ENCODE results near the gene PLIN5. TPM values are rescaled to one million over a fixed set of nuclear protein-coding genes. Genes with fewer than 3 reads are reported as not detected.

The PLIN5 gene
- polyA plus RNA-seq, 4 donors: 2.6 to 12.3 (median 5.4) TPM

- no peak for DNase-seq (ENCODE audit: low read depth in 4 of 4, low spot score in 2 of 4)
Observed at GRCh38 chr19:4506449-4507149, 28.4 kb downstream of the PLIN5 start.

- DNase-seq (ENCODE audit: low read depth in 4 of 4, low spot score in 2 of 4): no peak
Observed at GRCh38 chr19:4505570-4506448, 29.2 kb downstream of the PLIN5 start.

- no peak for DNase-seq (ENCODE audit: low read depth in 4 of 4, low spot score in 2 of 4)
Observed at GRCh38 chr19:4504891-4505569, 30.0 kb downstream of the PLIN5 start.

GRCh38 chr19:4504297-4504701 is 30.7 kb downstream of the PLIN5 start:
- DNase-seq (ENCODE audit: low read depth in 4 of 4, low spot score in 2 of 4): no peak

- no peak for DNase-seq (ENCODE audit: low read depth in 4 of 4, low spot score in 2 of 4)
Observed at GRCh38 chr19:4503825-4504170, 31.2 kb downstream of the PLIN5 start.

- no peak for DNase-seq (ENCODE audit: low read depth in 4 of 4, low spot score in 2 of 4)
Observed at GRCh38 chr19:4503132-4503824, 31.7 kb downstream of the PLIN5 start.

- no peak for DNase-seq (ENCODE audit: low read depth in 4 of 4, low spot score in 2 of 4)
Observed at GRCh38 chr19:4502282-4503131, 32.5 kb downstream of the PLIN5 start.

GRCh38 chr19:4501691-4502090 is 33.3 kb downstream of the PLIN5 start:
- no peak for DNase-seq (ENCODE audit: low read depth in 4 of 4, low spot score in 2 of 4)

- no peak for DNase-seq (ENCODE audit: low read depth in 4 of 4, low spot score in 2 of 4)
Observed at GRCh38 chr19:4500841-4501591, 34.0 kb downstream of the PLIN5 start.

- DNase-seq (ENCODE audit: low read depth in 4 of 4, low spot score in 2 of 4): no peak
Observed at GRCh38 chr19:4499855-4500254, 35.2 kb downstream of the PLIN5 start.

GRCh38 chr19:4499318-4499717 is 35.7 kb downstream of the PLIN5 start:
- DNase-seq (ENCODE audit: low read depth in 4 of 4, low spot score in 2 of 4): no peak

GRCh38 chr19:4498694-4499093 is 36.3 kb downstream of the PLIN5 start:
- no peak for DNase-seq (ENCODE audit: low read depth in 4 of 4, low spot score in 2 of 4)

GRCh38 chr19:4497770-4498389 is 37.1 kb downstream of the PLIN5 start:
- DNase-seq (ENCODE audit: low read depth in 4 of 4, low spot score in 2 of 4): no peak

- DNase-seq (ENCODE audit: low read depth in 4 of 4, low spot score in 2 of 4): no peak
Observed at GRCh38 chr19:4496304-4496703, 38.7 kb downstream of the PLIN5 start.

GRCh38 chr19:4495471-4495870 is 39.6 kb downstream of the PLIN5 start:
- no peak for DNase-seq (ENCODE audit: low read depth in 4 of 4, low spot score in 2 of 4)

GRCh38 chr19:4494691-4495064 is 40.3 kb downstream of the PLIN5 start:
- DNase-seq (ENCODE audit: low read depth in 4 of 4, low spot score in 2 of 4): no peak

GRCh38 chr19:4493929-4494690 is 40.9 kb downstream of the PLIN5 start:
- DNase-seq (ENCODE audit: low read depth in 4 of 4, low spot score in 2 of 4): no peak

Measured in left renal cortex interstitium (tissue), 4 donors.